ENCODE results near the gene HACD1. TPM values are rescaled to one million over a fixed set of nuclear protein-coding genes. Genes with fewer than 3 reads are reported as not detected.

HACD1 gene
- total and polyA plus RNA-seq, 10 of the 15 experiments (the other 5 are each of a cell fraction or from before 2014, with no cell fraction given) = 0.22 to 1.5 (median 0.78) TPM; not detected in 1

DNA sequence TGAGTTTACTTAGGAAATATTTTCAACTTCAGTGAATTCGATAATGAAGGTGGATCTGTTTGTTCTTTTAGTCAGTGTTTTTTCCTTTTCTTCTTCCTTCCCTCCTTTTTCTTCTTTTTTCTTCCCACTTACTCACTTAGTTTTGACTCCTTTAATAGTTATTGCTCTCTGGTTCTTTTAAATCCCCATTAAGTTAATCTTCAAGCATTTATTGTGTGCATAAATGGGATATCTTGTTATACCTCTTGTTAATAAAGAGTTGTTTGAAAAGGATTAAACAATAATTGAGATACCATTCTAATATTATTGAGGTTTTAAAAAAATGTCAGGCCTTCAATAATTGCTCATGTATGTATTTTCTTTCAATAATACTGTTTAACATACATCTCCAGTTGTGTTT lies 46.3 kb upstream of the HACD1 start (continued):
- TF ChIP-seq, protein P1, sequence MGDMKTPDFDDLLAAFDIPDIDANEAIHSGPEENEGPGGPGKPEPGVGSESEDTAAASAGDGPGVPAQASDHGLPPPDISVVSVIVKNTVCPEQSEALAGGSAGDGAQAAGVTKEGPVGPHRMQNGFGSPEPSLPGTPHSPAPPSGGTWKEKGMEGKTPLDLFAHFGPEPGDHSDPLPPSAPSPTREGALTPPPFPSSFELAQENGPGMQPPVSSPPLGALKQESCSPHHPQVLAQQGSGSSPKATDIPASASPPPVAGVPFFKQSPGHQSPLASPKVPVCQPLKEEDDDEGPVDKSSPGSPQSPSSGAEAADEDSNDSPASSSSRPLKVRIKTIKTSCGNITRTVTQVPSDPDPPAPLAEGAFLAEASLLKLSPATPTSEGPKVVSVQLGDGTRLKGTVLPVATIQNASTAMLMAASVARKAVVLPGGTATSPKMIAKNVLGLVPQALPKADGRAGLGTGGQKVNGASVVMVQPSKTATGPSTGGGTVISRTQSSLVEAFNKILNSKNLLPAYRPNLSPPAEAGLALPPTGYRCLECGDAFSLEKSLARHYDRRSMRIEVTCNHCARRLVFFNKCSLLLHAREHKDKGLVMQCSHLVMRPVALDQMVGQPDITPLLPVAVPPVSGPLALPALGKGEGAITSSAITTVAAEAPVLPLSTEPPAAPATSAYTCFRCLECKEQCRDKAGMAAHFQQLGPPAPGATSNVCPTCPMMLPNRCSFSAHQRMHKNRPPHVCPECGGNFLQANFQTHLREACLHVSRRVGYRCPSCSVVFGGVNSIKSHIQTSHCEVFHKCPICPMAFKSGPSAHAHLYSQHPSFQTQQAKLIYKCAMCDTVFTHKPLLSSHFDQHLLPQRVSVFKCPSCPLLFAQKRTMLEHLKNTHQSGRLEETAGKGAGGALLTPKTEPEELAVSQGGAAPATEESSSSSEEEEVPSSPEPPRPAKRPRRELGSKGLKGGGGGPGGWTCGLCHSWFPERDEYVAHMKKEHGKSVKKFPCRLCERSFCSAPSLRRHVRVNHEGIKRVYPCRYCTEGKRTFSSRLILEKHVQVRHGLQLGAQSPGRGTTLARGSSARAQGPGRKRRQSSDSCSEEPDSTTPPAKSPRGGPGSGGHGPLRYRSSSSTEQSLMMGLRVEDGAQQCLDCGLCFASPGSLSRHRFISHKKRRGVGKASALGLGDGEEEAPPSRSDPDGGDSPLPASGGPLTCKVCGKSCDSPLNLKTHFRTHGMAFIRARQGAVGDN (IDR thresholded peaks at IDR 0.05) = no peak
- TF ChIP-seq NFYA (IDR thresholded peaks at IDR 0.05; ENCODE audit: borderline replicate concordance, low read depth, low read length) (no peak), MYB (IDR thresholded peaks at IDR 0.05; ENCODE audit: borderline replicate concordance, low read depth, low read length) (no peak), CREM (IDR thresholded peaks at IDR 0.05; ENCODE audit: low read depth) (no peak), POLR2A (IDR thresholded peaks at IDR 0.05; ENCODE audit: low read depth, low read length) (no peak)
- TF ChIP-seq, protein P2, sequence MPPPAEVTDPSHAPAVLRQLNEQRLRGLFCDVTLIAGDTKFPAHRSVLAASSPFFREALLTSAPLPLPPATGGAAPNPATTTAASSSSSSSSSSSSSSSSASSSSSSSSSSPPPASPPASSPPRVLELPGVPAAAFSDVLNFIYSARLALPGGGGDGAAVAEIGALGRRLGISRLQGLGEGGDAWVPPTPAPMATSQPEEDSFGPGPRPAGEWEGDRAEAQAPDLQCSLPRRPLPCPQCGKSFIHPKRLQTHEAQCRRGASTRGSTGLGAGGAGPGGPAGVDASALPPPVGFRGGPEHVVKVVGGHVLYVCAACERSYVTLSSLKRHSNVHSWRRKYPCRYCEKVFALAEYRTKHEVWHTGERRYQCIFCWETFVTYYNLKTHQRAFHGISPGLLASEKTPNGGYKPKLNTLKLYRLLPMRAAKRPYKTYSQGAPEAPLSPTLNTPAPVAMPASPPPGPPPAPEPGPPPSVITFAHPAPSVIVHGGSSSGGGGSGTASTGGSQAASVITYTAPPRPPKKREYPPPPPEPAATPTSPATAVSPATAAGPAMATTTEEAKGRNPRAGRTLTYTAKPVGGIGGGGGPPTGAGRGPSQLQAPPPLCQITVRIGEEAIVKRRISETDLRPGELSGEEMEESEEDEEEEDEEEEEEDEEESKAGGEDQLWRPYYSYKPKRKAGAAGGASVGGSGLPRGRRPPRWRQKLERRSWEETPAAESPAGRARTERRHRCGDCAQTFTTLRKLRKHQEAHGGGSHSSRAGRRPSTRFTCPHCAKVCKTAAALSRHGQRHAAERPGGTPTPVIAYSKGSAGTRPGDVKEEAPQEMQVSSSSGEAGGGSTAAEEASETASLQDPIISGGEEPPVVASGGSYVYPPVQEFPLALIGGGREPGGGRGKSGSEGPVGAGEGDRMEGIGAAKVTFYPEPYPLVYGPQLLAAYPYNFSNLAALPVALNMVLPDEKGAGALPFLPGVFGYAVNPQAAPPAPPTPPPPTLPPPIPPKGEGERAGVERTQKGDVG (CRISPR knock-in tag; IDR thresholded peaks at IDR 0.05) = no peak

All from GM12878 (cell line).